Stimulated activated CD4-positive, alpha-beta T cell treated with anti-CD3 and anti-CD28 coated beads, Interleukin-12 subunit alpha, Interleukin-12 subunit beta, amount 100 ng/mL, for 4 hours (primary cell): ENCODE data around the gene ACY1.

Experiments
- DNase-seq: peaks from one replicate; pipeline ENCODE4 v3.0.0-alpha.2; 2020

The ACY1 gene

GRCh38 chr3:51982838-51983577 is at the start of gene ACY1:
Gene ACY1 (plus strand): TSS chr3:51983535. CDS start chr3:51984065, 530 bp downstream.
- DNase-seq = peak; percentile 75

DNA sequence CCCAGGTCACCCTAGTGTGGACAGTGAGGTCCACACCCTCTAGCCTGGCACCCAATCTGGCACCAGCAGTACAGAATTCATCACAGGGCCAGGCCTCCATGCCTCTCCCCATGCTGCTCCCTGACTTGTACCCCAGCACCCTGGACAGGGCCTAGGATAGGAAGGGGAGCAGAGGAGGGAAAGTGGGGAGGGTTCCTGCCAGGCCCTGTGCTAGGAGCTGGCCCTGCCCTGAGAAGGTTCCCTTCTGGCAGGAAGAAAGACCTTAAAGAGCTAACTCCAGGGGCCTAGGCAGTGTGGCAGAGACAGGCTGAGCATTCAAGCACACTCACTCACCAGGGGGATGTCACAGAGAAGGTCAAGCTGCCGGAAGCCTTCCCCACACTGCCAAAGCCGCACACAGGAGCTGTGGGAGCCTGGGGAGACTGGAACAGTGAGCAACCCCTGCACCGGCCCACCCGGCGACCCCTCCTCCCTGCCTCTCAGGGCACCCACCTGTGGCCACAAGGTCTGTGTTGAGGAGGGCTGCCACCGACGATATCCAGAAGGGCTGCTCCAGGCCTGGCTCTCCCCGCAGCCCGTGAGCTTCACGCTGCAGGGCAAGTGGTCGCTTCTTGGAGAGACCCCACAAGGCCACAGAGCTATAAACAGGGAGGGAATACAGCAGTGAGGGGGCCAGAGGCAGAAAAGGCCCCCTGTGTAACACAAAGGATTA is 49.0 kb upstream of the ACY1 start:
- DNase-seq = no peak

- DNase-seq = no peak
These were observed 48.1 kb upstream of the ACY1 start for GRCh38 chr3:51934991-51935885.

DNA sequence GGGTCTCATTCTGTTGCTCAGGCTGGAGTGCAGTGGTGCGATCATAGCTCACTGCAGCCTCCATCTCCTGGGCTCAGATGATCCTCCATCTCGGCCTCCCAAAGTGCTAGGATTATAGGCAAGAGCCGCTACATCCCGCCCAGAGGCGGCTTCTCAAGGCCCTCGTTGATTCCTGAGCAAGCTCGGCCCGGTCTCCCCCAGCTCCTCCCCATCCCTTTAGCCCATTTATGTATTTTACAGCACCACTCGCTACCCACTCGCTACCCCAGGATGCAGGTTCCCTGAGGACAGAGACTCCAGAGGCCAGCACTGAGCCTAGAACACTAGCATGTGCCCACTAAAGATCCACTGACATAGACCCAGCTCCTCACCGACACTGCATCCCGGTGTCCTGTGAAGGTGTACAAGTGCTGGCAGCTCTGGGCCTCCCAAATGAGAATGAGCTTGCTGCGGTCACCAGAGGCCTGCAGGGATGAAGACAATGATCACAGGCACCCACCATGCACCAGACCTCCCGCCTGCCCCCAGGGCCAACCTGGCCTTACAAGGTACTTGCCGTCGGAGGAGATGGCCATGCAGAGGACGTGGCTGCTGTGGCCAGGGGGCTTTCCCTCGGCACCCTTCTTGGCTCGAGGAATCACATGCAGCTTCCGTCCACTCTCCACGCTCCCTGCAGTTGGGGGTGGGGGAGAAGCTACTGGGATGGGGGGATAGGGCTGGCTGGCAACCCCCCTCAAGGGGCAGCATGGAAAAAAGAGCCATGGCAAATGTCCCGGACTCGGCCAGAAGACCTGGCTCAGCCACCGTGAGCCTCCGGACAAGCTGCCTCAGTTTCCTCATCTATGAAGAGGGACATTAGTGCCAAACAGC is 47.2 kb upstream of the ACY1 start:
- DNase-seq = no peak

GRCh38 chr3:51937014-51937413 is 46.3 kb upstream of the ACY1 start:
- no peak for DNase-seq

DNA sequence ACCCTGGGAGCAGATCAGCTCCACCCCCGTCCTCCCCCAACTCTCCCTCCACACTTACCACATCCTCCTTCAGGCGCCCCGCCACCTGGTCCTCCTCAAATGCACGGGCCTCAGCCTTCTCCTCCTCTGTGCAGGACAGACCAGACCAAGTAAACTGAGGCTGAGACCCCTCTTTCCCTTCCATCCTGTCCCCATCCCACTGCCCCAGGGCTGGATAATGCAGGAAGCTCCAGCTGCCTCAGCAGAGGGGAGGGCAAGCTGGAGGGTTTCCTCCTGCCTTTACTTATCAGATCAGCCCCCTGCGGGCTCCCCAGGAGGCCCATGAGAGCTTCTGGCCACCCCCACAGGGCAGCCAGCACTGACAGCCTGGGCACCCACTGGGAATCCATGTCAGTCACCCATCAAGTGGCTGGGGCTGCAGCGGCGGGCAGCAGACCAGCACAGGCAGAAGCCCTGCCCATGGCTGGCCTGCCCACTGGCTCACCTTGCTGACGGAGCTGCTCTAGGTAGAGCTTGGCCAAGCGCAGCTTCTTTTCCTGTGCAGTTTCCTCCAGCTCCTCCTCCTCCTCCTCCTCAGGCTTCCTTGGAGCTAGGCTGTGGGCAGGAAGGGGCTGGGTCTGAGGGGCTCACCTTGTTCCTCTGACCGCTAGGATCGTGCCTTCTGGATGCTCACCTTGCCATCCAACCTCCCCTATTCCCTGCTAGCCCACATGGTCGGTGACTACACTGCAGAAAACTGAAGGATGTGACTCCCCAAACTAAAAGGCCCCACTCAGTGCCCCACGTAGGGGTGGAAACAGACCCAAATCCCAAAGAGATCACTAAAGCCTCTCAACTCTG is 45.5 kb upstream of the ACY1 start:
- DNase-seq = no peak

DNA sequence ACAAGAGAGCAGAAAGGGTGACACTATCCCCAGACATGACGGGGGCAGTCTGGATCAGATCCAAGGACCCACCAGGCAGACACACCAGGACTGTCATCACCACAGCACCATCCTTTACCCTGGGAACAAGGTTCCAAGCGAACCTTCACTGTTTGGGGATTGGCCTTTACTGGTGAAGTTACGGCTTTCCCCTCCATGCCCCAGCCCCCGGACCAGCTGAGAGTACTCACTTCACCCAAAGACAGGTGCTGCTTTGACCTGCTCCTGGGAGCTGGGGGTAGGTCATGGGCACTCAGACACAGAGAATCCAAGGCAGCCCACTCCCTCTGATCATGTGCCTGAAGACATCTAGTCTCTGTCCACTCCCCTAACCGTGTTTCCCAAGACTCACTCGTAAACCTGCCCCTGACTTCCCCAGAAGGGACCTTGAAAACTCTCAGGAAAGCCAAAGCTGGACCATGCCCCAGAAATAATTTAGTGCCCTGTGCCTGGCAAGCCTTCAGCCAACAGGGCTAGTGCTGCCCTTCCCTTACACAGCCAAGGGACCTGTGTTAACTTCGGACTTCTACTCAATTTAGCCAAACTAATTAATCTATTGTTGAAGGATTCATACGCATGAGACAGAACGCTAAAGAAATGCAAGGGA is 44.4 kb upstream of the ACY1 start:
- no peak for DNase-seq

- no peak for DNase-seq
These were observed 42.5 kb upstream of the ACY1 start for GRCh38 chr3:51940648-51941462.

DNA sequence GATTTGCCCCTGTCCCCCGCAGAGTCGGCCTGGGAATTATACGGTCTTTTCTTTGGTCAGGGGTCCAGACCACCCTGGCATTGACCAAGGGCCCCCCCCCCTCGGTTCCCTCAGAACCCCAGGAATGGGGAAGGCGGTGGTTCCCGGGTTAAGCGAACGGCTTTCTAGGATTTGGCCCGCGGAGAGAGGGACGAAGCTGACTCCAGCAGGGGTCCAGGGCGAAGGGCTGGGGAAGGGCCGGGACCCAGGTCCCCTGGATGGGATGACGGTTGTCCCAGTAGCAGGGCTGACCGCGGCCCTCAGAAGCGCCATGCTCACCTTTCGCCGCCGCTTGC is 41.9 kb upstream of the ACY1 start:
- no peak for DNase-seq

DNA sequence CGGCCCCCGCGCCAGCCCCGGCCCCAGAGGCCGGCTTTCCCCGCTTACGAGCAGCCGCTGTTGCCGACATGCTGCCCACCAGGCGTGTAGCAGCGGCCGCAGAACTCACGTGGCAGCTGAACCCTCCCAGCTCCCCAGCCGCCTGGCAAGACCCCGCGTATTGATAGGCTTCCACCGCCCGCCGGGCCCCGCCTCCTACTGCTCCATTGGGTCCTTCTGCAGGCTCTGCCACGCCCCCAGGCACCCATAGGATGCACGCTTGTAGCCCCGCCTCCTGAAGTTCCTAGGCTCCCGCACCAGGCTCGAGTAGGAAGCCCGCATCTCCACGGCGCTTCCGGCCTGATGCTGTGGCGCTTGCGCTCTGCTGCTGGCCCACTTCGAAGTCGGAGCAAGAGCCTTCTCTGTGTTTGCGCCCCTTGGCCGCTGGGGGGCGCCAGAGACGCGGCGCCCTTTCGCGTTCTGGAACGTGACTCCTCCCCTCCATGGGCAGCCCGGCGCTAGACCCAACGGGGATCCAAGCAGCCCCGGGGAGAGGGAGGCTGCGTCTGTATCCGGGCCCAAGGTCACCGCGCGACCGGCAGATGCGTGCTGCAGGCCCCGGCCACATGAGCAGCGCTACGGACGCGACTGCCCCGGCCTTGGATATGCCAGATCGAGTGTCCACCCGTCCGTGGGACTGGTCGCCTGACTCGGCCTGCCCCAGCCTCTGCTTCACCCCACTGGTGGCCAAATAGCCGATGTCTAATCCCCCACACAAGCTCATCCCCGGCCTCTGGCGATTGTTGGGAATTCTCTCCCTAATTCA is 41.3 kb upstream of the ACY1 start, which contains the start of the genes PARP3 and RRP9:
PARP3 (plus strand) TSS at position 566 of the 805 bp plus-strand sequence. CDS start 993 bp downstream, outside the sequence.
RRP9 (minus strand) TSS at position 107 of the 805 bp plus-strand sequence; CDS start at position 70, 37 bp downstream.
- DNase-seq = peak; percentile 99

DNA sequence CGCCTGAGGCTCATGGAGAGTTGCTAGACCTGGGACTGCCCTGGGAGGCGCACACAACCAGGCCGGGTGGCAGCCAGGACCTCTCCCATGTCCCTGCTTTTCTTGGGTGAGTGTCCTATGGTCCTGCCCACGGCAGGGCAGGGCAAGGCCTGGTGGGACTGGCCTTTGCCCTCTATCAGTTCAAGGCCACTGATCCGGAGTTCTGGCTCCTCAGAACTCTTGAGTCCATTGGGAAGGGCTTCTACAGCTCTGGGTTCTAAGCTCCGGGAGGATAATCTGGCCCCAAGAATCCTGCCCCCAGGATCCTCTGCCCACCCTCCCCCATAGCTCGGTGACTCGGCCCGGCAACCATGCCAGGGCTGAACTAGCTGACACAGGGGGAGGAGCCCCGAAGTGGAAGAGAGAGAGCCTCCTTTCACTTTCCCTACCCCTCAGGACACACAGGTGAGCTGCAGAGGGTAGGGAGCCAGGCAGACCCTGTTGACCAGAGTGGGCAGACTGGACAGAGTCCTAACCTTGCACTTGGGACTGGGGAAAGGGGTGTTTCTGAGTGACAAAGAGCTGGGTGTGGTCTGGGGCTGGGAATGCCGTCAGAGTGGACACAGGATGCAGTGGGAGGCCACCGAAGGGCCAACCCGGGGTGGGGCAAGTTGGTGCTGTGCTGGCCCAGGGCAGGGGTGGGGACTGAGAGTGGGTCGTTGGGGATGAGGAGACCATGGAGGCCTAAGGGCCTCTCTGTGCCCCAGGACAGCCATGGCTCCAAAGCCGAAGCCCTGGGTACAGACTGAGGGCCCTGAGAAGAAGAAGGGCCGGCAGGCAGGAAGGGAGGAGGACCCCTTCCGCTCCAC is 40.5 kb upstream of the ACY1 start:
- DNase-seq = peak; percentile 57

- DNase-seq = no peak
These were observed 39.6 kb upstream of the ACY1 start for GRCh38 chr3:51943451-51944391.

DNA sequence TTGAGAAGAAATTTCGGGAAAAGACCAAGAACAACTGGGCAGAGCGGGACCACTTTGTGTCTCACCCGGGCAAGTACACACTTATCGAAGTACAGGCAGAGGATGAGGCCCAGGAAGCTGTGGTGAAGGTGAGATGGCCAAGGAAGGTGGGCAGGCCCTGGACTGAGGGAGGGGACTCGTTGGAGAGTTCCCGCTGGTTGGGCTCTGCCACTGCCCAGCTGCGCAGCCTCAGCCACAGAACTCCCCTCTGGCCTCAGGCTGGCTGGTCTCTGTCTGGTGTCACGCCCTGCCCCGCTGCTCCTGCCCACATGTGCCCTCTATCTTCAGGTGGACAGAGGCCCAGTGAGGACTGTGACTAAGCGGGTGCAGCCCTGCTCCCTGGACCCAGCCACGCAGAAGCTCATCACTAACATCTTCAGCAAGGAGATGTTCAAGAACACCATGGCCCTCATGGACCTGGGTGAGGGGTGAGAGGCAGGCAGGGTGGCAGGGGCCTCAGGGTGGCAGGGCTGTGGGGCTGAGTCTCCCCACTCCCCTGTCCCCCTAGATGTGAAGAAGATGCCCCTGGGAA is 38.8 kb upstream of the ACY1 start:
- no peak for DNase-seq

DNA sequence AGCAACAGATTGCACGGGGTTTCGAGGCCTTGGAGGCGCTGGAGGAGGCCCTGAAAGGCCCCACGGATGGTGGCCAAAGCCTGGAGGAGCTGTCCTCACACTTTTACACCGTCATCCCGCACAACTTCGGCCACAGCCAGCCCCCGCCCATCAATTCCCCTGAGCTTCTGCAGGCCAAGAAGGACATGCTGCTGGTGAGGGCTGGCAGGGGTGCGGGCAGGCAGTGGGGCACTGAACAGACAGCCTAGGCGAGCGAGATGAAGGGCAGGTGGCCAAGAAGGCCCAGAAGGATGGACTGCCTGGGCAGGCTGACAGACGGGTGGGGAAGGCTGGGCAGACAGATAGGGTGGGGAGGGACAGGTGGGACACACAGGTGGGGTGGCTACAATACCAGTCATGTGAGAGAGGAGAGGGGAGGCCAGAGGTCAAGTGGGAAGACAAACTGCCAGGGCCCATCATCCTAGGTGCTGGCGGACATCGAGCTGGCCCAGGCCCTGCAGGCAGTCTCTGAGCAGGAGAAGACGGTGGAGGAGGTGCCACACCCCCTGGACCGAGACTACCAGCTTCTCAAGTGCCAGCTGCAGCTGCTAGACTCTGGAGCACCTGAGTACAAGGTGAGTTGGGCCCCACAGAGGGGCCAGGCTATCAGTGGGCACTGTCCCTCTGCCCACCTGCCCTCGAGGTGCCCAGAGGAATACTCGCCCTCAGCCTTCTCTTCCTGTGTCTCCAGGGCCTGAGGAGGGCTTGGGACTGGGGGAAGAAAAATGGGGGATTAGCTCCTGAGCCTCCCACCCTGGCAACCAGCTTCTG is 38.1 kb upstream of the ACY1 start:
- DNase-seq = no peak

- DNase-seq = no peak
These were observed 37.2 kb upstream of the ACY1 start for GRCh38 chr3:51945926-51946705.
